ENCODE results near the gene ATP6V1B1.
A peak's percentile ranks its signal among the peaks of the same experiment; 100 is the strongest.

Gene ATP6V1B1

DNA sequence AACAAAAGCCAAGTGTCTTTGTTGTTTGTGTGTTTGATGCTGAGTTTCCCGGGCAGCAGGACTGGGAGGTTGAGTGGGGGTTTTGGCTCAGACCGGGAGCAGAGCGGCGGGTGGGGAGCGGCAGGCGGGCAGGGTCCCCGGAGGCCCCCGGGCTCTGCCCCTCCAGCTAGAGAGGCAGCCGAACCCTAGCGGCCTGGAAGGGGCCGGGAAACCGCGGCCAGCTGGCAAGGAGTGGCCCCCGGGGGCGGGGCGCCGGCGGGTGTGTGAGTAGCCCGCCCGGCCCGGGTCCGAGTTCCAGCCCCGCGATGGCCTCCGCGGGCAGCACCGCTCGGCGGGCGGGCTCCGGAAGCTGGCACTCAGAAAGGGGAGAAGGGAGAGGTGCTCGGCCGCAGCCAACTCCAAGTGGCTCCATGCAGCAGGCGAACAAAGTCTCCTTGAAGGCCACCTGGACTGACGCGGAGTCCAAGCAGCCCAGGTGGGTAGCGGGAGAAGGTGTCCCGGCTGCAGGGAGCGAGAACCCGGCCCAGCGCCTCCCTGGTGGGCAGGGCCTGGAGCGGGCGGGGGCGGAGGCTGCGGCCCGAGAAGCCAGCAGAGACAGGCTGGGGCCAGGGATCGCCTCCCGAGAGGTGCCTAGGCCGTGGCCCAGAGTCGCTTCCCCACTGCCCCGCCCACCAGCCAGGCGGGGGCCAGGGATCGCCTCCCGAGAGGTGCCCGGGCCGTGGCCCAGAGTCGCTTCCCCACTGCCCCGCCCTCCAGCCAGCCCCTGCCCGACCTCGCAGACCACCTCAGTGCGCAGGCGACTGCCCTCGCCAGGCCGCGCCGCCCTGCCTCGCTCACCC, 42.9 kb downstream of the ATP6V1B1 start, which contains the start of gene ANKRD53:
Gene ANKRD53, plus strand, starts transcription at position 290 of the 839 bp plus-strand sequence. Its CDS starts 16 bp downstream, at position 306.
- peak in 1 of 4 experiments; percentile 16 for DNase-seq

DNA sequence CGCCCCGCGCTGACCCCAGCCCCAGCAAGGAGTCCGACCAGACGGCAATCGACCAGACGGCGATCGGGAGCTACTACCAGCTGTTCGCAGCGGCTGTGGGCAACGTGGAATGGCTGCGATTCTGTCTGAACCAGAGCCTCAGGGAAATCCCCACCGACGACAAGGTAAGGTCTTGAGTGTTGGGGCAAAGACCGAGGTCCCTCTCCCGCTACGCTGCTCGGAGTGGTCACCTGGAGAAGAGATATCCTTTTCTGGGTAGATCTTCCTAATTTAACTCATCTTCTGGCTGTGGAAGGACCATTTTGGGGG, 43.4 kb downstream of the ATP6V1B1 start:
- no peak for DNase-seq

DNA sequence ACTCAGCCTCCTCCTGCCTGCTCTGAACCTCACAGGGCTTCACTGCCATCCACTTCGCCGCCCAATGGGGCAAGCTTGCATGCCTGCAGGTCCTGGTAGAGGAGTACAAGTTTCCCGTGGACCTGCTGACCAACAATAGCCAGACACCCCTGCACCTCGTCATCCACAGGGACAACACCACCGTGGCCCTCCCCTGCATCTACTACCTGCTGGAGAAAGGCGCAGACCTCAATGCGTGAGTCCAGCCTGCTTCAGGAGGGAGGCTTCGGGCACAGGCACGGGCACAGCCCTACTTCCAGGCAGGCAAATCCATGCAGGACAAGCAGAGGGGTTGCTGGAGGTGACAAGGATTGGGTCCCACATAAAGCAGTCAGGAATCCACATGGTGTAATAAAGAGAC, 43.9 kb downstream of the ATP6V1B1 start:
- no peak for DNase-seq

DNA sequence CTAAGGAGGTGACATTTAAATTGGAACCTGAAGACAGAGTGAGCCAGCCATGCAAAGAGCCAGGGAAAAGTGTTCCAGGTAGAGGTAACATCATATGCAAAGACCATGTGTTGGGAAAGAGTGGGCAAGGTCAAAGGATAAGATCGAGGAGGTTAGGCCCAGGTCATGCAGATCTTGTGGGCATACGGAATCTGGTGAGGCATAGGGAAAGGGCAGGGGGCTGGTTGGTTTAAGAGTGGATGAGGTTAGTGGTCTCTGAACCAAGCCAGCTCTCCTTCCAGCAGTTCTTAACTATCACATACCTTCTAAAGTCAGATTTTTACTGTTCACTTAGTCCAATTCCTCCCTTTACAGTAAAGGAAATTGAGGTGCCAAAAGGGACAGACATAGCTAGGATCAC, 45.7 kb downstream of the ATP6V1B1 start:
- no peak for DNase-seq

DNA sequence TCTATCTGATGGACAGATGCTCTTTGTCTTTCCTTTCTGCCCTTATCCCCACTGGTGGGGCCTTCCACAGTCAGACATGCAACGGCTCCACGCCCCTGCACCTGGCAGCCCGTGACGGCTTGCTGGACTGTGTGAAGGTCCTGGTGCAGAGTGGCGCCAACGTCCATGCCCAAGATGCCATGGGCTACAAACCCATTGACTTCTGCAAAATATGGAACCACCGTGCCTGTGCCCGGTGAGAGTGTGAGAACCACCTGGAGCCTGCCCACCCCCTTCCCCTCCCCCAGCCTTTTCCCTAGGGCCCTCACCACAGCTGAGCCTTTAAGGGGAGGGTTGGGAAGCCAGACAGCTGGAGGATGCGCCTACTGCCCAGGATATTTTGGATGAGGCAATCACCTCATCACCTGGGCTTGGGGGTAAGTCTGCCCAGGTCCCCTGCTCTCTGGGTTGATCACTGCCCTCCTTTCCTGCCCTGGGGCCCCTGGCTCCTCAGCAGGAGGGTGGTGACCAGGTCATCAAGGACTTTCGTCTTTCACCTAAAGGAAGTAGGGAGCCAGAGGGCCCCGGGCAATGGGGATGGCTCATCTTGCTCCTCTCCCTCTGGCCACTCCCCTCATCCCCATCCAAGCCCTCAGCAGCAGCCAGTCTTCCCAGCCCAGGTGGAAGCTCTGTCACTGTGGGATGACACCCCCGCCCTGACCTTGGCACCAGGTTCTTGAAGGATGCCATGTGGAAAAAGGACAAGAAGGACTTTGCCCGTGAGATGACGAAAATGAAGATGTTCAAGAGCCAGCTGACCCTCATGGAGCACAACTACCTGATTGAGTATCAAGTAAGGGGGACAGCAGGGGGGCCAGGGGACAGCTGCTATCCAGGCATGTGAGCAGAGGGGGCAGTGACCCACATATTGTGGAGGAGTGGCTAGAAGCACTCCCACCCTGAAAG, 46.4 kb downstream of the ATP6V1B1 start:
- DNase-seq = no peak

DNA sequence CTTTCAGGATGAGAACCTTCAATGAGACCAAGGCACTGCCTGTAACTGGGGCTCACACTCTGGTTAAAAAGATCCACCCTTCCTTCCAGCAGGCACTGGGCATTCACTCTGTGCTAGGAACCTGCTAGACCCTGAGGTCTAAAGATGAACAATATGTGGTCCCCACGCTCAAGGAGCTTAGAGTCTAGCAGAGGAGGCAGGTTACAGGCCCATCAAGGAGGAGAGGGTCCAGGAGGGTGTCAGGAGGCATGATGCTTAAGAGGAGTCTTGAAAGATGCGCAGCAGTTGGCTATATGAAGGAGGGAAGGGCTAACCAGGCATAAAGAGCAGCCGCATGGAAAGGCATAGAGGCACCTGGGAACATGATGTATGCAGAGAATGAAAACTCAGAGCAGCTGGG, 47.3 kb downstream of the ATP6V1B1 start:
- DNase-seq = no peak

DNA sequence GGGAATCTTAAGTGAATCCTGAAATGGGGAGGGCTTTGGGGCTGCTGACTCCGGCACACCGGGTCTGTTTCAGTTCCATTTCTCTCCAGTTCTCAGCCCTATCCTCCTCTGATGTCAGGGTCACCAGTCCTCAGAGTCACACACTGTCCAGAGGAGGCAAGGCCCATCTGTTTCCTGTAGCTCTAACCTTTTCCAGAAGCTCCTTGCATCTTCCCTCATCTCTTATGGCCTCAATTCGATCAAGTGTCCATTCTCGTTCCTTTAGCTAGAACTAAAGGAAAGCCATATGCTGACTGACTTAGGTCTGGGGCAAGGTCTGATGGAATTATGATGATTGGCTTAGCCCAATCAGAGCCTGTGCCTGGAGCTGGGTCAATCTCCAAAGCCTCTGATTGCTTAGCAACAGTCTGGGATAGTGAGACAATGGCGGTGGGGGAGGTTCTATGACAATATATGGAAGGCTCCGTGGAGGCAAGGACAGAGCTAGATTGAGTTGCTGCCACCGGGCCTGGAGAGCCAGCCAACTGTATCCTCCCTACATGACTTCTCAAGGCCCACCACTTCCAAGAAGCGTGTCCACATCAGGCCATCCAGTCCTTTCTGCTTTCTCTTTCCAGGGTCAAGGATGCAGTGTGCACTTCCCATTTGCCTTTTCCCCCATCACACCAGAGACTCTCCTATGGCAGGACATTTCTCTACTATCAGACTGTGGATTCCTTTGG, 48.0 kb downstream of the ATP6V1B1 start:
- no peak for DNase-seq

DNA sequence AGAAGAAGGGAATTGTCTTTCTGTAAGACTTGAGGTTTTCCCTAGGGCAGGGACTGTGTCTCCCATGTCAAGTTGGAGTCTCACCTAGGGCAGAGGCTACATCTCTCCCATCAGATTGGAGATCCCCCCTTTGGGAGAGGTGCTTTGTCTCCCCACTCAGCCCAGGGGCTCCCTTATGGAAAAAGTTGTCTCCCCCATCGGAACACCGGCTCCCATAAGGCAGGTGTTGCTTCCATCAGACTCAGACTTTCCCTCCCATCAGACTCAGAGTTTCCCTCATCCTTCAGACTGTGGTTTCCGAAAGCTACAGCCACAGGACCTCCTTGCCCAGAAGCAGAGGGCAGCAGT, 48.5 kb downstream of the ATP6V1B1 start:
- DNase-seq = no peak

DNA sequence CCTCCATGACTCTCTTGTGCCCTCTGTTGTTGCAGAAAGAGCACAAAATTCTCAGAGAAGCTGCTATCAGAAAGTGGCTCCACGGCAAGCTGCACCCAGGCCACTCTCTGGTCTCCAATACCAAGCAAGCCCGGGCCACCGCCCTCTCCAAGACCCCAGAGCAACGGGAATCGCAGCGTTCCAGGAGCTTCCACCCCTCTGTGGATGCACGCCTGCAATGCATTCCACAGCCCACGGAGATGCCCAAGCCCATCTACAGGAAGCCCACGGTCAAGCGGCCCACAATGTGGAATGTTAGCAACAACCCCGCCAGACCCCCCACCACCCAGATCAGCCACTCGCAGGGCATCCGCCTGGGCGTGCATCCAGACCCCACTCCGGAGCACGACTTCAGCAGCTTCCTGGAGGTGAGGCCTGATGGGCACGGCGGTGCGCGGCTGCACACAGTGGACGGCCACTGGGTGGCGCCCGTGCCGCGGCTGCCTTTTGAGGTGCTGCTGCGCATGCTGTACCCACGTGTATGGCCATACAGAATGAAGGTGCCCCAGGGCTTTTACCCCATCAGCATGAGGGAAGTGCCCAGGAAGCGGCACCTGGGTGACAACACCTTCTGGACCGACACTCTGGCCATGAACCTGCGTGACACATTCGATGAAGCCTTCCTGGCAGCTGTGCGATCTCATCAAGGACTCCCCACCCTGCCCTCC, 49.0 kb downstream of the ATP6V1B1 start:
- peak; percentile 42 to 81 (median 62) for DNase-seq

DNA sequence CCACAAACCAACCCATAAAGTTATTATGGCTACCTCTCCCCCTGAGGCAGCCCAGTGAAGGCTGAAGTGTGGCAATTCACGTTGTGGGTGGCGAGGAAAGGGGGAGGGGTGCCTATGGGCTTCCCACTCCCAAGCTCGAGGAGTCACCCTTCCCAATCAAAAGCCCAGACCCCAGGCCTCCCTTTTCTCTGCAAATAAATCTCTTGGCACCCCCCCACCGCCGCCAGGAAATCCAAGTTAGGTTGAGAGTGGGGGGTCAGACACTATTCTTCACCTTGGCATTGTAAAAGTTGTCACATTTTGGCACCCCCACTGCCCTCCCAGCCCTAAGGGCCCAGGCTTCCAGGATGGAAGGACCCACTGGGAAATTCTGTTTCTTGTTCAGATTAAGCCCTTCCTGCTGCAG, 49.6 kb downstream of the ATP6V1B1 start:
- DNase-seq = no peak

DNA sequence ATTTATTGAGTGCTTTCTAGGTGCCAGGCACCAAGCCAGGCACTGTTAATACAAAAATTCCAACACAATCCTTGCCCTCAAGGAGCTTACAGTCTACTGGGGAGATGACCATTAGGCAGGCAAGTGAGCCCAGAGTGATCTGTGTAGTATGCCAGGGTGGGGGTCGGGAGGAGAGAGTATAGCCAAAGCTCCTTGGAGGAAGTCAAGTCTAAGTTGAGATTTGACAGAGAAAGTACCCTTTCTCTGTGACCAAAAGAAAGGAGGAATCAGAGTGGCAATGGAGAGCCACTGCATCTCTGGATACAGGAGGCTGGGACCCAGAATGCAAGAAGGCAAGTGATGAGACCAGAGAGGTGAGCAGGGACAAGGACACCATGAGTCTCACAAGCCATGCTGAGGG, 50.3 kb downstream of the ATP6V1B1 start:
- DNase-seq = no peak

DNA sequence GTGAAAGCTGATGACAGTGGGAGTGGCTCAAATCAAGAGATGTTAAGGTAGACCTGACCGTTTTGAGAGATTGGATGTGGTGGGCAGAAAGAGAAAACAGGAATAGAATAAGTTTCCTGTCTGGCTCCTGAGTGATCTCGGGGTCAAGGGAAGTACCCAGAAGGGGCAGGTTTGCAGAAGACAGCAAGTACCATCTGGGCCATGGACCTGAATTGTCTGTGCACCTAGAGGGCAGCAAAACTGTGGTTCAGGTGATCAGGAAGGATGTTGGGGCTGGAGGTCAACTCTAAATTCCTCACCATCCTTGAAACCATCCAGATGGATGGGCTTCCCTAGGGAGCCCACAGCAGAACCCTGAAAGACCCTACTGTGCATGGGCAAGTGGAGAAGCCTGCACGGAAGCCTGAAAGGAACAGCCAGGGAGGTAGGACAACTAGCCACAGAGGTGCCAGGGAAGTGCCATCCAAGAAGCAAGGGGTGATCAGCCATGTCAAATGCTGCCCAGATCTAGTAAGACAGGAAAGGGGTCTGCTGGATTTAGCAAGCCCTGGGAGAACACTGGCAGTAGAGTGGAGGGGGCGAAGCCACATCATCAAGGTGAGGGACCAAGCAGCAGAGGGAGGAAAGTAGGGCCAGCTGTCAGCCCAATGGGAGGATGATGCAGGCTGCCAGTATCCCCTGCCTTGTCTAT, 50.9 kb downstream of the ATP6V1B1 start:
- no peak for DNase-seq

DNA sequence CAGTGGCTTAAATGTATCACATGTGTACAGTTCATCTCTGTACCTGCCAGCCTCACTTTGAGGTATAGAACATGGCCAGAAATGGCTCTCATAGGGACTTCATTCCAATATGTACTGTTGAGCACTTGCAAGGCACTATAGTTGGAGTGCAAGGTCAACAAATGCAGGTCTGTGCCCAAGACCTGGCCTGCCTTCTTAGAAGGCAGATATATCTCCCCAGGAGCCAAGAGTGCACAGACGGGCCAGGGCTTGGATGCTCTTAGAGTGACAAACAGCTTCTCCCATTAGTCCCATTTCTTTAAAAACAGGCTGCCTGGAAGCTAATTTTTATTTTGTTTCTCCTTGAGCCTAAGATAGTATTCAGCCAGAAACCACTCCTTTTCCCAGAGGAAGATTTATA, 51.7 kb downstream of the ATP6V1B1 start:
- DNase-seq = no peak

DNA sequence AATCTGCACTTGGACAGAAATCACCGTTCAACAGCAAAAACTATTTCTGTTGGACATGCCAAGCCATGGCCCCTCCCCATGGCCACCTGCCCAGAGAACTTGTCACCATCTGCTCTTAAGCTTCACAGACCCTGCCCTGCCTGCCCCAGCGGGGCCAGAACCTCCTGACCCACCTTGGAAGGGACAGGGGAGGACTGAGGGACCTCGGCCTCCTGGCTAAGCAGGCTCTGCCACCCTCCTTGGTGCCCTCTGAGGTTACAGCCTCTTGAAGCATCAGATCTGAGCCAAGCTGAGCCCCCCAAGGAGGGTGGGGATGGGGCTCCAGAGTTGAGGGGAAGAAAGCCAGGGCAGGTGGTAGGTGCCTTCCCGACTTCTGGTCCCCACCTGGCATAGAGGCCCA, 52.5 kb downstream of the ATP6V1B1 start:
- DNase-seq = no peak

DNA sequence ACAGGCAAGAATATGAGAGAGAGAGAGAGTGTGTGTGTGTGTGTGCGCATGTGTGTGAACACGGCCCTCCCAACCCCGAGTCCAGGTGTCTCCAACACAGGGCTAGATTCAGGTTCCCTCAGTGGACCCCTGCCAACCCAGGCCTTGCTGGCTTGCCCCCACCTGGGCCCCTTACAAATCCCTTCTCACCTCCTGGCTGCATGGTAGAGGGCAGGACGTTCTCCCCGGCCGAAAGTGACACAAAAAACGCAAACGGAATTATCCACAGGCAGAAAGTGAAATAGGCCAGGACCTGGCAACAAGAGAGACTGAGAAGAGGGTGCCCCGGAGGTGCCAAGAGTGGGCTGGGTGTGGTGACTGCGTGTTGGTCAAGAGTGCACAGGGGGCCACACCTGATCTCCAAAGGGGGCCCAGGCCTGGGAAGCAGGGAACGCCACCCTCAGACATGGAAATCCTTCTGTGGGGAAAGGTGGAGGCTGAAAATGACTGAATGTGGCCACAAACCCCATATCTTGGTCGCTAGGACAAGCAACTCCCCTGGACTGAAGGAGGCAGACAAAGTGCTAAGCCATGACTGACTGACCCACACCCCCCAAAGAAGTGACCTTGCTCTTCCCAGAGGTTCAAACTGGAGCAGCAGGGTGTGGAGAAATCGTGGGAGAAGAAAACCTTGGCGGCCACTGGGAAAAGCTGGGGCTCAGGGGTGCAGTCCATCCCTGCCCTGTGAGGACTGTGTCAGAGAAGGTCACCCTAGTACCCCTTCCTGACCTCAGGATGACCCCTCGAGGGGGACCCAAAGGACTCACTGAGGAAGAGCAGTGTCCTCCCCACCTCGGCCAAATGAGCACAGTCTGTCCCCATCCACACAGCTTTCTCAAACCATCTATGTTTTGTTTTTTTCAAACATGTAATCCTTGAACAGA, 53.3 kb downstream of the ATP6V1B1 start:
- DNase-seq = no peak

DNA sequence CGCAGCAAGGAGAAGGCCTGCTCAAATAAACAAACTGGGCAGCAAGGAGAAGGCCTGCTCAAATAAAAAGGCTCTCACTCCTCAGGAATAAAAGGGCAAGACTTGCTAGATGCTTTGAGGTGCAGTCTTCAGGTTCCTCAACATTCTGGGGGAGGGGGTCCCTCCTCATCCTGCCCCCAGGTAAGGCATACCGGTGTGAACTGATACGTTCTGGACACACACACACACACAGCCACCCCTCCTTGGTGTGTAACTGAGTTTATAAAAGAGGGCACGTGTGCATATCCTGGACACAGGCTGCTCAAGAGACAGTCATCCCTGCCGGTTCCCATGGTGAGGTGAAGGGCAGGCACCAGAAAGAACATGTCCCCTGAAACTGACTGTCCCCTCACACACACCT, 54.5 kb downstream of the ATP6V1B1 start:
- no peak for DNase-seq

DNA sequence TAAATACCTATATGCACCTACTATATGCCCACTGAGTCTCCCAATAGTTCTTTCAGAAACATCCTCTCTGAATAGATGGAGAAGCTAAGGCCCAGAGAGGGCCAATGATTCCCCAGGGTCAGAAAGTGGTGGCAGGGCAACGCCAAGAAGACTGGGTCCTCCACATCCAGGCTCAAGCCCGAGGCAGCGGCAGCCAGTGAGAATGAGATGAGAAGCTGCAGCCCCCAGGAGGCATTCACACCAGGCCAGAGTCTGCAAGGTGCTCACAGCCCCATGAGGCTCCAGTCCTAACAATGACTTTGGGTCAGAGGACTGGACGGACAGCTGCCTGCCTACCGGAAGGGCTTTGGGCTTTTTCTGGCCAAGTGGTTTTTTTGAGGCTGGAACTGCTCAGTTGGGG, 55.4 kb downstream of the ATP6V1B1 start:
- DNase-seq = no peak

DNA sequence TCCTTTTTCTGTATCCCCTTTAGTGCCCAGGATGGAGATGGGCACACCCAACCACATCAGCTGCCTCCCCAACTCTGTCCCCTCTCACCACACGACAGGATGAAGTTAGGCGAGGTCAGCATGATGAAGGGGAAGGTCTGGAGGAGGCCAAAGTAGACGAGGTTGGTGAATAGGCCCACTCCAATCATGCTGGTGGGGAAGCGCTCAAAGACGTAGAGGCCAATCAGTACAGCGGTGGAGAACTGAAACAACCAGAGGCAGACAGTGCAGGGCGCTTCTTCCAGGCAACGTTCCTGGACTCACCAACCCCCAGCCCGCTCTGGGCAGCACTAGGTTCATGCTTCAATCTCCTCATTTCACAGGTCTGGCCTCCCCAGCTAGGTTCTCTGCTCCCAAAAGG, 56.0 kb downstream of the ATP6V1B1 start:
- DNase-seq = no peak

DNA sequence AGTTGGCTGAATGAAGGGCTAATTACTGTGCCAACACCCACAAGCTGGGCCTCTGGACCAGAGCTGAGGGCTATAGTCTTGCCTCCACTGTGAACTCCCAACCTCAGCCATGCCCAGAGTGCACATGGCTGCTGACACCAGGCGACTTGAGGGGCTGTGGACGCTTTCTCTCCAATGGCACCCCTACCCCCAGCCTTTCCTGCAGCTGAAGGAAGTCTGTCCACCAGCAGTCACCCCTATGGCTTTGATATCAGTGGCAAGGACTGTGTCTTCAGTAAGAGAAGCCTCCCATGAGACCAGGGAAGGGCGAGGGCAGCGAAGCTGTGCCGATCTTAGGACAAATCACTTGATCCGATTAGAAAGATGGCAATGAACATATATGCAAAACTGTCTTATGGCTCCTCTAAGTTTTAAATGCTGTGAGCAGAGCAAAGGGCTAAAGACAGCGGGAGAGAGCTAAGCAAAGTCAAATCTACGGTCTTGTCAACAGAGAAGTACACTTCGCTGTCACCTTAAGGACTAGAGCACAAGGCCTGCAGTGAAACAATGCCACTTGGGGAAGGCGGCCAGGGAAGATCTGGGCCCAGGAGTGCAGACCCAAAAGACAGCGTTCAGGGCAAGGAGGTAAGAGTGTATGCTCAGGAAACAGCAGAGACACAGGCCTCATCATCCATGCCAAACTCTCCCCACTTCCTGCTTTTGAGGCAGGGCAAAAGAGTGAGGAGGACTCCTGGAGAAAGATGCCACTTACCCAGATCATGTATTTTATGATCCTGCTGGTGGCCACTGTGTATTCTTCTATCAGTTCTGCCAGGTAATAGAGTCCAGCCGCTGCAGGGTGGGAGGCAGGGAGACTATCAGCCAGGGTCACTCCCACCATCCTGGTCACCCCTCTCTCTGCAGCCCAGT, 57.5 kb downstream of the ATP6V1B1 start:
- DNase-seq = no peak

All from activated naive CD4-positive, alpha-beta T cell (primary cell).